ENCODE data around the gene ARHGAP31. TPM values are rescaled to one million over a fixed set of nuclear protein-coding genes. Genes with fewer than 3 reads are reported as not detected.

The ARHGAP31 gene
- total RNA-seq, 1 donor from 2014 or later = 48.1 TPM

DNA sequence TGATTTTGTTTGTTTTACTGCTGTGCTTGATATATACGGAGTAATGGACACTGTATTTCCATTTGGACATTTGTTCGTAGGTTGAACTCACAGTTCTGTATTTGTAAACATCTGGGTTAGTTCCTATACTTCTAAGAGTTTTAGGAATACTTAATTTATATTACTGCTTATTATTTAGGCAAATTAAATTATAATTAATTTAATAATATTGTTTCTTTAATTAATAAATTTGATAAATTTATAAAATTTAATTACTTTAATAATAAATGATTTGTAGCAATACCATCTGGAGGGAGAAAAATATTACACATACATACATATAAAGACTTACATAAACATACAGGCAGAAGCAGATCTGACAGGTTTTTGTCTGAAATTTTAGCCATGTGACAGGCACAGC lies 39.0 kb upstream of the ARHGAP31 start:
- H3K4me1 ChIP-seq (ENCODE audit: insufficient read depth, low read length) = no peaks in the 10 kb centered on the region
- H3K27me3 ChIP-seq (ENCODE audit: insufficient read depth, low read length) = no peaks in the 10 kb centered on the region
- H3K9me3 Mint-ChIP-seq (ENCODE audit: unreplicated experiment) = peaks cover 4% of the 10 kb centered on the region
- H3K4me3 ChIP-seq (ENCODE audit: insufficient read depth, low read depth, low read length) = no peak overlapping the region
- H3K79me2 ChIP-seq (ENCODE audit: insufficient read depth, low read length) = no peaks in the 10 kb centered on the region
- no peak overlapping the region for H3K27ac ChIP-seq (ENCODE audit: low read depth, low read length)
- no peaks in the 10 kb centered on the region for H4K20me1 ChIP-seq (ENCODE audit: insufficient read depth, low read length)
- TF ChIP-seq EZH2 (IDR thresholded peaks at IDR 0.05; ENCODE audit: insufficient read depth, low read length) = no peak
- TF ChIP-seq, protein P1, sequence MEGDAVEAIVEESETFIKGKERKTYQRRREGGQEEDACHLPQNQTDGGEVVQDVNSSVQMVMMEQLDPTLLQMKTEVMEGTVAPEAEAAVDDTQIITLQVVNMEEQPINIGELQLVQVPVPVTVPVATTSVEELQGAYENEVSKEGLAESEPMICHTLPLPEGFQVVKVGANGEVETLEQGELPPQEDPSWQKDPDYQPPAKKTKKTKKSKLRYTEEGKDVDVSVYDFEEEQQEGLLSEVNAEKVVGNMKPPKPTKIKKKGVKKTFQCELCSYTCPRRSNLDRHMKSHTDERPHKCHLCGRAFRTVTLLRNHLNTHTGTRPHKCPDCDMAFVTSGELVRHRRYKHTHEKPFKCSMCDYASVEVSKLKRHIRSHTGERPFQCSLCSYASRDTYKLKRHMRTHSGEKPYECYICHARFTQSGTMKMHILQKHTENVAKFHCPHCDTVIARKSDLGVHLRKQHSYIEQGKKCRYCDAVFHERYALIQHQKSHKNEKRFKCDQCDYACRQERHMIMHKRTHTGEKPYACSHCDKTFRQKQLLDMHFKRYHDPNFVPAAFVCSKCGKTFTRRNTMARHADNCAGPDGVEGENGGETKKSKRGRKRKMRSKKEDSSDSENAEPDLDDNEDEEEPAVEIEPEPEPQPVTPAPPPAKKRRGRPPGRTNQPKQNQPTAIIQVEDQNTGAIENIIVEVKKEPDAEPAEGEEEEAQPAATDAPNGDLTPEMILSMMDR (IDR thresholded peaks at IDR 0.05; ENCODE audit: insufficient read depth, low read depth, low read length) = no peak
- H3K4me2 ChIP-seq (ENCODE audit: low read length) = no peak overlapping the region
- H3K9me3 ChIP-seq (ENCODE audit: insufficient read depth, low read depth, low read length) = no peaks in the 10 kb centered on the region
- no peak overlapping the region for H3K4me3 Mint-ChIP-seq (ENCODE audit: unreplicated experiment)
- DNase-seq (ENCODE audit: low read depth) (no peak), FAIRE-seq (no peak)
- no peak overlapping the region for H3K9ac ChIP-seq (ENCODE audit: low read length)
- H3K36me3 ChIP-seq (ENCODE audit: insufficient read depth, low read length) = no peaks in the 10 kb centered on the region
- H2AFZ ChIP-seq (ENCODE audit: low read depth, low read length) = no peak overlapping the region
- H3K4me1 Mint-ChIP-seq (ENCODE audit: low read depth, unreplicated experiment) = no peaks in the 10 kb centered on the region
- no peaks in the 10 kb centered on the region for H3K36me3 Mint-ChIP-seq (ENCODE audit: low read depth, unreplicated experiment)
- H3K27me3 Mint-ChIP-seq (ENCODE audit: low read depth, unreplicated experiment) = no peaks in the 10 kb centered on the region
- no peak overlapping the region for H3K27ac Mint-ChIP-seq (ENCODE audit: unreplicated experiment)

DNA sequence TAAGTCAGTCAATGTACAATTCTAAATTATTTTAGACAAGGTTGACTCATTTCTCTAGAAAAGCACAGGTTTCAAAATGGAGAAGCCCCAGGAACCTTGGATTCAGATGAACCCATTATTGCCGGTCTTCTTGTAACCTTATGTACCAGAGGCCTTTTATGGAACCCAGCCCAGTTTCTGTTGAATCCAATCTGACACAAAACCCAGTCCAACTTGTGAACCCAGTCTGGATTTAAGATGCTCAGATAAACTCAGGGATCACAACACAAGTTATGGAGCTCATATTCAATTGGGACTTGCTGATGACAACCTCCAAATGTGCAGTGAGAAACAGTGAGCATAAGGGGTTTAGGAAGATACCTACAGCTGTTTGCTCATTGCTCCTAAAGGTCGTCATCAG lies 37.1 kb upstream of the ARHGAP31 start:
- no peak overlapping the region for H3K27ac Mint-ChIP-seq (ENCODE audit: unreplicated experiment)
- no peak overlapping the region for H3K27ac ChIP-seq (ENCODE audit: low read depth, low read length)
- FAIRE-seq = no peak

More for the DNA sequence above, 37.1 kb upstream of the ARHGAP31 start:
- Mint-ChIP-seq H3K4me1 (ENCODE audit: low read depth, unreplicated experiment) (no peaks in the 10 kb centered on the region), H3K27me3 (ENCODE audit: low read depth, unreplicated experiment) (peaks cover 2% of the 10 kb centered on the region), H3K36me3 (ENCODE audit: low read depth, unreplicated experiment) (no peaks in the 10 kb centered on the region), H3K9me3 (ENCODE audit: unreplicated experiment) (peaks cover 4% of the 10 kb centered on the region), H3K4me3 (ENCODE audit: unreplicated experiment) (no peak overlapping the region)
- H4K20me1 ChIP-seq (ENCODE audit: insufficient read depth, low read length) = no peaks in the 10 kb centered on the region
- TF ChIP-seq, protein P1 (IDR thresholded peaks at IDR 0.05; ENCODE audit: insufficient read depth, low read depth, low read length) = no peak
- TF ChIP-seq EZH2 (IDR thresholded peaks at IDR 0.05; ENCODE audit: insufficient read depth, low read length) = no peak
- no peak overlapping the region for H3K9ac ChIP-seq (ENCODE audit: low read length)
- H3K4me3 ChIP-seq (ENCODE audit: insufficient read depth, low read depth, low read length) = no peak overlapping the region
- no peak overlapping the region for H3K4me2 ChIP-seq (ENCODE audit: low read length)
- no peaks in the 10 kb centered on the region for H3K9me3 ChIP-seq (ENCODE audit: insufficient read depth, low read depth, low read length)
- no peak overlapping the region for H2AFZ ChIP-seq (ENCODE audit: low read depth, low read length)
- H3K4me1 ChIP-seq (ENCODE audit: insufficient read depth, low read length) = no peaks in the 10 kb centered on the region
- no peak for DNase-seq (ENCODE audit: low read depth)
- H3K27me3 ChIP-seq (ENCODE audit: insufficient read depth, low read length) = no peaks in the 10 kb centered on the region
- H3K79me2 ChIP-seq (ENCODE audit: insufficient read depth, low read length) = no peaks in the 10 kb centered on the region
- no peaks in the 10 kb centered on the region for H3K36me3 ChIP-seq (ENCODE audit: insufficient read depth, low read length)
